CD4-positive, alpha-beta T cell treated with Interleukin-6 for 4 hours (primary cell): ENCODE measurements around the gene FAM193A.
"Not testable (repeated sequence)": the region's sequence is repeated elsewhere in the genome, so short reads cannot be mapped to it uniquely, and the experiment has no call there.

Experiments used
- DNase-seq: peaks from one replicate; pipeline ENCODE4 v3.0.0-alpha.2; 2020; ENCODE audit warnings: mixed read lengths

The FAM193A gene

GRCh38 chr4:2652415-2653160 lies 116.1 kb downstream of the FAM193A start:
- DNase-seq = no peak

DNA sequence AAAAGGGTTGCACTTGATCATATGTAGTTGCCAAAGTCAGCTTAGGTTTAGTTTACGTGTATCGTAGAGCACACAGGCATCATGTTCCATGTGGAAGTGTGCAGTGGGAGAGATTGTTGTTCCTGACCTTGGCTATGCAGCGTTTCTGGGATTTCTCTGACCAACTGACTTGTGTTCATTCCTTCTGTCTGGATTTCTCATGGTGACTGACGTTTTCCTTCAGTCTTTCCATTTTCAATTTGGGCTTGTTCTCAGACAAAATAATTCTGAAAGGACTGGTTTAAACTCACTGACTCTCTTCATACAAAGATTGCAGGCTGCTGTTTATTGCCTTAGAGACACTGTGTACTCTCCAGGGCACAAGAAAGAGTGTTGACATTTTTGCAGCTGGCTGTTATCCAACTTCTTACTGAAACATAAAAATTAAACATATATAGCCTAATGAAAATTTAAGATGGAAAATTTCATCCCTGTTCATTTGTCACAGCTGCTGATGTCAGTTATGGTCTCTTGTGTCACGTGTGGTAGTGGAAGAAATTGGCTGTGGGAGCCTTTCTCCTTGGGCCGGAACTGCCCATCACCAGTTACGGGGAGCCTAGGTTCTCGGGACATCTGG lies 124.3 kb downstream of the FAM193A start:
- DNase-seq = no peak

DNA sequence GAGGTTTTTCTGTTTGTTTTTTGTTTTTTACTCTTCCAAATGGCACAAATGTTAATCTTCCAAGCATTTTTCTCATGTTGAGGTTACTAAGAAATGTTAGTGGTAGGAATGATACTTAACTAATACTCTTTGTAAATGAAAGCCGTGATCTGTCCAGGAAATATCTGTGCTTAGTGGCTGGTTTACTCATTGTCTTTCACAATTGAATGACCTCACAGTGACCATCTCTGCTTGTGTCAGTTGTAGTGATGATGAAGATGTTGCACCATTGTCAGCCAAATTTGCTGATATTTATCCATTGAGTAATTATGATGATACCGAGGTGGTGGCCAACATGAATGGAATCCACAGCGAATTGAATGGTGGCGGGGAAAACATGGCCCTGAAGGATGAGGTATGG lies 126.2 kb downstream of the FAM193A start:
- DNase-seq = no peak

GRCh38 chr4:2663275-2663674 lies 126.8 kb downstream of the FAM193A start:
- DNase-seq = no peak

- no peak for DNase-seq
These were observed 130.3 kb downstream of the FAM193A start for GRCh38 chr4:2666722-2667247.

DNA sequence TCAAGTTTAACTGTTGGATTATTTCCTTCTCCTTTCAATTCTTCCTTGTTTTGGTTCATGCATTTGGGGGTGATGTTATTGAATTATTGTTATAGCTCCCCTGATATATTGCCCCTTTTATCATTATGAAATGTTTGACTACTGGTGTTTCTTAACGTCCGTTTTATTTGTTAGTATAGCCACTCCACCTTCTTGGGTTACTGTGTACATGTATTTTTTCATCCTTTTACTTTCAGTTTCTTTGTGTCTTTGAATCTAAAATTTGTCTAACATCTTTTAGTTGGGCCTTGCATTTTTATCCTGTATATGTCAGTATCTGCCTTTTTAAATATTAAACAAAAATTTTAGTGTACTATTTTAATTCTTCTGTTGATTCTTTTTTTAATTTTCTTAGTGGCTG lies 131.0 kb downstream of the FAM193A start:
- DNase-seq = no peak

DNA sequence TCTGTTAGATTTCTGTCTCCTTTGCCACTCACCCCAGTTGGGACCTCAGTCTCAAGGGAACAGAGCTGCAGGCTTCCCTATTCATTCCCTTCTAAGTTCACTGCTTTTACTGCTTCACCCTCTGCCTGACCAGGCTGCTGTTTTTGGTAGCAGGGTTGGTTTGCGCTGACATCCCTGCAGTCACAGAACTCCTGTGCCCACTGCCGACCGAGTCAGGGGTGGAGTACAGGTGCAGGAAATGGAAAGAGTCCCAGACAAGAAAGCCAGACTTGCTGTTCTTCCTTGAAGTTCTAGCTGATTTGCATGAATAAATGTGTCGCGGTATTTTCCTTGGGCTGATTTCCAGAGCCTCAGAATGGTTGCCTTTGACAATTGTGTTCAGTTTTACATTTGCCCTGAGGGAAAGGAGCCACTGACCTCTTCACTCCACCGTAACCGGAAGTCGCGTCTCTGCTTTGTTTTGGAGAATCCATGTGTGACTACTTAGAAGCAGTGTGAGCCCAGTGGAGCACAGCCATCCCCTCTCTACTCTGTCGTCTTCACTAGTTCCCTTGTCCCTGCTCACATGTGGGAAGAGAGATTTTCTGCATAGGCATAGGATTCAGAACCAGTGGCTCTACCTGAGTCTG lies 134.9 kb downstream of the FAM193A start:
- no peak for DNase-seq

DNA sequence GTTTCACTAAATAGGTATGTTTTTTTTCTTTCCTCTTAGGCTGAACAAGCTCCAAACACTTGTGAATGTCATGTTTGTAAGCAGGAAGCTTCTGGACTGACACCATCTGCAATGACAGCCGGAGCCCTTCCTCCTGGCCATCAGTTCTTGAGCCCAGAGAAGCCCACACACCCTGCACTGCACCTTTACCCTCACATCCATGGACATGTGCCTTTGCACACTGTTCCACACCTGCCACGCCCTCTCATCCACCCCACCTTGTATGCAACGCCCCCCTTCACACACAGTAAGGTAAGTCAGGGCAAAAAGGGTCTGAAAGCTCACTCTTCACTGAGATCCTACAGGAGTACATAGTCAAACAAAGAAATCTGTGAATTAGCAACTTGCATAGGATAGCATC lies 135.6 kb downstream of the FAM193A start:
- DNase-seq = no peak

GRCh38 chr4:2672700-2673099 lies 136.3 kb downstream of the FAM193A start:
- no peak for DNase-seq

DNA sequence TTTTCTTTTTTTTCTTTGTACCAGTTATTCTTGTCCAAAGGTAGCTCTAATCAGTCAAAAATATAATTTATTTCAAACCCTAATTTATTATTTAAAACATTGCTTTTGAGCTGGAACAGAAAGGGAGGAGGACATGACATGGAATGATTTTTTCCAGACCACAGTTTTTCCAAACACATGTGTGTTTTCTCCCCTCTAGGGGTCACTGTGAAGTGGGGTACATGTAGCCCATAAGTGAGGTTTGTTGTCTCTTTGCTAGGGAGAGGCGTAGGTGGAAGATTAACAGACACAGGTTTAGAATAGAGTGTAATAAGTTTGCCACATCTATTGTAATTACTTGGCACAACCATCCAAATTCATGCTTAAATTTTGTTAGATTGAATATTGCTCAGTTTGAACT lies 136.7 kb downstream of the FAM193A start:
- DNase-seq = no peak

DNA sequence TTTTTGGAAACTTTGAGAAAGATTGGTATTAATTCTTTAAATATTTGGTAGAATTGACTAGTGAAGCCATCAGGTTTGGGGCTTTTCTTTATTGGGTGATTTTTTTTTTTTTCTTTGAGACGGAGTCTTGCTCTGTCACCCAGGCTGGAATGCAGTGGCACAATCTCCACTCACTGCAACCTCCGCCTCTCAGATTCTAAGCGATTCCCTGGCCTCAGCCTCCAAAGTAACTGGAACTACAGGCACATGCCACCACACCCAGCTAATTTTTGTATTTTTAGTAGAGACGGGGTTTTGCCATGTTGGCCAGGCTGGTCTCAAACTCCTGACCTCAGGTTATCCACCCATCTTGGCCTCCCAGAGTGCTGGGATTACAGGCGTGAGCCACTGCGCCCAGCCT lies 143.3 kb downstream of the FAM193A start:
- DNase-seq = not testable (repeated sequence)

- DNase-seq = no peak
These were observed 148.0 kb downstream of the FAM193A start for GRCh38 chr4:2684486-2684885.

GRCh38 chr4:2685541-2685940 lies 149.1 kb downstream of the FAM193A start:
- no peak for DNase-seq

GRCh38 chr4:2686379-2687265 lies 150.2 kb downstream of the FAM193A start:
- DNase-seq = no peak

DNA sequence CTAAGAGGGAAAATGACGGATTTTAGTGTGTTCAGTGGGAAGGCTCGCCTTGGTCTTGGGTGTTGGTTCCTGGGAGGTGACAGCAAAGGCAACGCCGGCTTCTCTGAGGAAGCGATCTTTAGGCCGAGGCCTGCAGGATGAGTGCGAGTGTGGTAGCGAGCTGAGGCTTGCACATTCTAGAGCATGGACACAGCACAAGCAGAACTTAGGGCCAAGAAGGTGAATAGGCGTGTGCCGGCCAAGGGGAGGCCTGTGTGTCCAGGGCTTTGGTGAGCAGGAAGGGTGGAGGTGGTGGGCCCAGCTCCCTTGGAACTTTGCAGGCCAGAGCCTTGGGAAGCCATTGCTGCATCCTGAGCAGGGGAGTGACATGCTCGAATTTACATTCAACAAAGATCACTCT lies 151.8 kb downstream of the FAM193A start:
- no peak for DNase-seq

DNA sequence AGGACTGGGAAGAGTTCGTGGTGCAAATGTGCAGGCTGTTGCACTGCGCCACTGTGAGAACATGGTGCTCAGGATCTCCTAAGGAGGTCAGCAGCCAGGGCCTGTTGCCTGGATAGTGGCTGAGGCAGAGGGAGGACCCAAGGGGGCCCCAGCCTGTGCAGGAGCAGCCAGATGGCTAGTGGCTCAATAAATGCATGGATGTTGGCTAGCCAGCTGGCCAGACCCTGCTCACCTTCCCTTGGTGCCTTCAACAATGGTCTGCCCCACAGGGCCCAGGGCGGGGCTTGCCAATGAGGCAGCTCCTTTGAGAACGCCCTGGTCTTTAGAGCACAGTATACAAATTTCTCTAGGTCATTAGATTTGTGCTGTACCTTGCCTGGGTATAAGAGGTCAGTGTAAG lies 152.2 kb downstream of the FAM193A start:
- DNase-seq = no peak

DNA sequence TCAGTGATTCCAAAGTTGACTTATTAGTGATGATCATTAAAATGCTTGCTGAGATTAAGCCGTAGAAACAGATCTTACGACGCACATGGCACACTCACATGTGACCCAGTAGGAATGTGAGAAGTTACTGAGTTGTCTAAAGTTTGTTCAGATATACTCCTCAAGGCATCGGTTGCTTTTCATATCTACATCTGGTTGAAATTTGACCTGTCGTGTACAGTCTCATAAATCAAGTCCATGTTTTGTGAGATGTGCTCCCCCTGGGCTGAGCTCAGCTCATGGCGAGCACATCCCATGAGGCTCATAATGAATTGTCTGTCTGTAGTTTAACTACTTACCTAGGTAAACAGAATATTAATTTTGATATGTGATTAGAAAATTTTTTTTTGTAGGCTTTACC lies 152.7 kb downstream of the FAM193A start:
- no peak for DNase-seq

- peak; percentile 9 for DNase-seq
These were observed 153.6 kb downstream of the FAM193A start for GRCh38 chr4:2689825-2690700.

- no peak for DNase-seq
These were observed 154.9 kb downstream of the FAM193A start for GRCh38 chr4:2691313-2691712.

DNA sequence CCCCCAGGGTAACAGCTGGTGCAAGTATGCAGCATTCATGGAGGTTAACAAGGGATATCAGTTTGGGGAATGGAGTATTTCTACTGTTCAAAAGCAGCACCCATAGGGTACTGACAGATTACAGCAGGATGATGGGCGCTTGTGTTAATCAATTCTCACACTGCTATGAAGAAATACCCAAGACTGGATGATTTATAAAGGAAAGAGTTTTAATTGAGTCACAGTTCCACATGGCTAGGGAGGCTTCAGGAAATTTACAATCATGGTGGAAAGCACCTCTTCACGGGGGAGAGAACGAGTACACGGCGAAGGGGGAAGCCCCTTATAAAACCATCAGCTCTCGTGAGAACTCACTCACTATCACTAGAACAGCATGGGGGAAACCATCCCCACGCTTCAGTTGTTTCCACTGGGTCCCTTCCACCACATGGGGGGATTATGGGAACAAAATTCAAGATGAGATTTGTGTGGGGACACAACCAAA lies 155.5 kb downstream of the FAM193A start:
- DNase-seq = no peak

DNA sequence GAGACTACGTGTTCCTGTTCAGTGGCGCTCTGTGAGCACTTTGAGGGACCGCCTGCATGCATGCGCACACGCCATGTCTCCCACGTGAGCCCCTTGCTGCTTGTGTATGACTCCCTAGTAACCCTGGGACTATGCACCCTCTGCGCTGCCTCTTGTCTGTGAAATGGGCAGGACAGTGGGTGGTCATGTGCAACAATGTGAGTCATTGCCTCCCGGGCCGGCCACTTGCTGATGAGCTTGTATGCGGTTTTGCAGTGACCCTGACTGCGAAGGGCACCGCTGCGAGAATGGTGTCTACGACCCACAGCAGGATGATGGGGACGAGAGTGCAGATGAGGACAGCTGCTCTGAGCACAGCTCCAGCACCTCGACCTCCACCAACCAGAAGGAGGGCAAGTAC lies 158.2 kb downstream of the FAM193A start:
- no peak for DNase-seq
